B cell (primary cell): Measurements from ENCODE around the gene C2orf92. TPM values are rescaled to one million over a fixed set of nuclear protein-coding genes. Genes with fewer than 3 reads are reported as not detected.
A peak's percentile ranks its signal among the peaks of the same experiment; 100 is the strongest.

Experiments used
- ATAC-seq: fragments of 200-7000 bp; cut with Tn5 transposase; one replicate; pipeline ENCODE4 v1.10.0; 2021; ENCODE audit warnings: low read depth, mild to moderate bottlenecking, moderate number of reproducible peaks, moderate library complexity
- CTCF ChIA-PET: fragments of 350-600 bp; sonication (Branson Sonifier 250); formaldehyde crosslinking; loops from one replicate; lab custom pipeline; 2021; ENCODE audit warnings: antibody characterized with exemption, inconsistent platforms; lab: Charles Lee
- POLR2A ChIA-PET: fragments of 350-600 bp; sonication (Branson Sonifier 250); formaldehyde crosslinking; loops from one replicate; lab custom pipeline; 2021; ENCODE audit warnings: antibody characterized with exemption; lab: Charles Lee
- DNase-seq: peaks from one replicate; pipeline ENCODE4 v3.0.0; 2013
- H2AFZ ChIP-seq: 2 replicates; pipeline ENCODE4 v1.6.1; 2012; ENCODE audit warnings: mild to moderate bottlenecking, low read depth, low read length; ENCODE audit not compliant: insufficient read depth, poor library complexity, severe bottlenecking
- H3K27ac ChIP-seq, 2 donors: 1 replicate in 1 of 2; 2 replicates in 1 of 2; pipeline ENCODE4 v1.5.1; 2012 to 2013; ENCODE audit warnings: low read length in 2 of 2, mild to moderate bottlenecking in 2 of 2, moderate library complexity in 1 of 2
- H3K27me3 ChIP-seq, 4 experiments: fragments of 200-600 bp in 1 of 4; sonication (generic) in 1 of 4; replicated peaks in 1 of 4; 1 replicate in 2 of 4; 2 replicates in 2 of 4; pipeline versions ENCODE4 v1.6.1 to v1.7.0; 2013 to 2016; ENCODE audit warnings: low read length in 3 of 4, mild to moderate bottlenecking in 2 of 4, mixed read lengths in 1 of 4, moderate library complexity in 1 of 4; ENCODE audit not compliant: insufficient read depth in 4 of 4, control insufficient read depth in 3 of 4; ENCODE audit errors: control extremely low read depth in 1 of 4
- H3K36me3 ChIP-seq, 2 experiments: replicated peaks in 1 of 2; 1 replicate in 1 of 2; 2 replicates in 1 of 2; pipeline versions ENCODE4 v1.6.1 to v1.7.1; 2013; ENCODE audit warnings: low read length in 1 of 2; ENCODE audit not compliant: insufficient read depth in 2 of 2, control insufficient read depth in 1 of 2; ENCODE audit errors: control extremely low read depth in 1 of 2, extremely low read depth in 1 of 2
- H3K4me1 ChIP-seq, 2 donors: fragments of 200-600 bp in 1 of 2; sonication (generic) in 1 of 2; 1 replicate in 1 of 2; 2 replicates in 1 of 2; pipeline versions ENCODE4 v1.5.1 to v1.6.1; 2013 to 2017; ENCODE audit warnings: low read length in 2 of 2; ENCODE audit not compliant: control insufficient read depth in 2 of 2, insufficient read depth in 2 of 2
- H3K4me2 ChIP-seq: replicated peaks from 2 replicates; pipeline ENCODE3; 2012; ENCODE audit warnings: mild to moderate bottlenecking, low read depth, low read length; ENCODE audit not compliant: poor library complexity, severe bottlenecking
- H3K4me3 ChIP-seq, 5 experiments: fragments of 200-600 bp in 1 of 5; sonication (generic) in 1 of 5; 1 replicate in 3 of 5; 2 replicates in 2 of 5; pipeline versions ENCODE4 v1.5.1 to v1.7.0; 2011 to 2016; ENCODE audit warnings: low read length in 4 of 5, mild to moderate bottlenecking in 4 of 5, low read depth in 2 of 5, control low read depth in 1 of 5, moderate library complexity in 1 of 5; ENCODE audit not compliant: insufficient read depth in 1 of 5; ENCODE audit errors: control extremely low read depth in 1 of 5, extremely low read depth in 1 of 5
- H3K79me2 ChIP-seq: fragments of 200-600 bp; sonication (generic); one replicate; pipeline ENCODE4 v1.6.0; 2016; ENCODE audit warnings: low read length; ENCODE audit not compliant: control insufficient read depth, insufficient read depth
- H3K9ac ChIP-seq: fragments of 200-600 bp; sonication (generic); 2 replicates; pipeline ENCODE4 v1.6.1; 2017; ENCODE audit warnings: mild to moderate bottlenecking, low read length, moderate library complexity
- H3K9me3 ChIP-seq, 3 donors: one replicate each; pipeline versions ENCODE4 v1.6.1 to v1.7.1; 2013; ENCODE audit warnings: low read length in 2 of 3; ENCODE audit not compliant: control insufficient read depth in 2 of 3, insufficient read depth in 1 of 3; ENCODE audit errors: control extremely low read depth in 1 of 3
- H4K20me1 ChIP-seq: 2 replicates; pipeline ENCODE4 v1.6.0; 2012; ENCODE audit warnings: mild to moderate bottlenecking, low read length; ENCODE audit not compliant: insufficient read depth, control insufficient read depth, poor library complexity, severe bottlenecking
- H3K27ac Mint-ChIP-seq: one replicate; pipeline ENCODE4 v1.8.0; 2021; ENCODE audit warnings: mixed read lengths
- H3K27me3 Mint-ChIP-seq: one replicate; pipeline ENCODE4 v1.8.0; 2021; ENCODE audit warnings: mixed read lengths
- H3K4me1 Mint-ChIP-seq: one replicate; pipeline ENCODE4 v1.8.0; 2021; ENCODE audit warnings: mixed read lengths
- H3K4me3 Mint-ChIP-seq: one replicate; pipeline ENCODE4 v1.8.0; 2021; ENCODE audit warnings: mixed read lengths
- H3K9me3 Mint-ChIP-seq: one replicate; pipeline ENCODE4 v1.8.0; 2022; ENCODE audit warnings: mixed read lengths; ENCODE audit not compliant: insufficient read depth
- CTCF ChIP-seq: fragments of 200-600 bp; IDR thresholded peaks from one replicate; pipeline ENCODE4 v1.8.0; 2022; ENCODE audit warnings: antibody characterized with exemption, mild to moderate bottlenecking
- EZH2 ChIP-seq: IDR thresholded peaks from 2 replicates; pipeline ENCODE4 v1.6.1; 2012; ENCODE audit warnings: borderline replicate concordance, low read depth, mild to moderate bottlenecking, moderate library complexity, low read length; ENCODE audit not compliant: insufficient read depth, poor library complexity, severe bottlenecking
- WGBS: methylation state at CpG from one replicate; pipeline ENCODE4 v1.1.5; 2013; ENCODE audit warnings: missing lambda C conversion rate; ENCODE audit not compliant: insufficient coverage; 5-methylcytosine and 5-hydroxymethylcytosine counted together
- intact Hi-C: fragments of 100-400 bp; cut with micrococcal nuclease; formaldehyde crosslinking; loops from one replicate; pipeline ENCODE4 v1.10.0; 2022
- polyA plus RNA-seq: library from polyadenylated mRNA; depleted of rRNA; stranded (reverse); fragments of >200 nt; gene quantifications from 2 replicates; pipeline ENCODE4 v1.2.3, GENCODE V29; 2012
- total RNA-seq, 2 donors: library from RNA; stranded (reverse); fragments of 120-200 nt in 1 of 2; gene quantifications; 1 replicate in 1 of 2; 2 replicates in 1 of 2; pipeline versions ENCODE4 v1.2.3 to v1.2.4, GENCODE V29; 2013 to 2022

C2orf92 gene
- total and polyA plus RNA-seq, 2 donors (not counting 1 experiment from before 2014, with no cell fraction given) = 15.3 to 18.9 TPM

GRCh38 chr2:97646977-97647376 lies 22.5 kb upstream of the C2orf92 start:
- WGBS = 96% methylated on average over 3 of the region's 4 CpGs
- no peak for ATAC-seq

More at GRCh38 chr2:97646977-97647376, 22.5 kb upstream of the C2orf92 start:
- Mint-ChIP-seq H3K27me3 (peaks cover 3% of the 10 kb centered on the region), H3K4me1 (peaks cover 21% of the 10 kb centered on the region), H3K4me3 (peak overlapping the region; percentile 100), H3K27ac (peak overlapping the region; percentile 76), H3K9me3 (no peaks in the 10 kb centered on the region)
- TF ChIP-seq CTCF = no peak
- TF ChIP-seq EZH2 = no peak
- H3K27me3 ChIP-seq = no peaks in the 10 kb centered on the region
- CTCF ChIA-PET = interaction anchor here (1.8 to 2.9 kb wide), 4 partner anchors 13 to 56 kb away, joined by 10 to 34 read pairs (median 14); partner anchors contain the start of gene ACTR1B
- peaks cover 4 to 29% of the 10 kb centered on the region in 2 experiments for H3K36me3 ChIP-seq
- H3K4me1 ChIP-seq = peaks cover 14 to 15% of the 10 kb centered on the region in 2 donors
- H3K79me2 ChIP-seq = peaks cover 14% of the 10 kb centered on the region
- POLR2A ChIA-PET = interaction anchor here (1.5 to 3.6 kb wide), 2 partner anchors 16 to 23 kb away, joined by 3 to 44 read pairs; partner anchors contain the start of genes ACTR1B and C2orf92
- intact Hi-C loops = loop anchor here (5.0 kb wide), 2 partner anchors 350 to 365 kb away; partner anchors contain the start of gene TMEM131
- peak overlapping the region; percentile 61 to 97 (median 97) for H3K4me3 ChIP-seq
- H3K9ac ChIP-seq = peak overlapping the region; percentile 99
- H3K4me2 ChIP-seq = peak overlapping the region; percentile 88
- H2AFZ ChIP-seq = no peak overlapping the region
- peak overlapping the region in 1 of 2 donors; percentile 87 for H3K27ac ChIP-seq
- H3K9me3 ChIP-seq = no peaks in the 10 kb centered on the region
- peak; percentile 7 for DNase-seq
- peaks cover 12% of the 10 kb centered on the region for H4K20me1 ChIP-seq
